GM12878 (cell line): ENCODE data around the gene GPBP1L1. TPM values are rescaled to one million over a fixed set of nuclear protein-coding genes. Genes with fewer than 3 reads are reported as not detected.
A peak's percentile ranks its signal among the peaks of the same experiment; 100 is the strongest.

Experiments used
- BHLHE40 ChIP-seq, 2 experiments: fragments of 450-650 bp in 1 of 2; IDR thresholded peaks; 2 replicates each; pipeline ENCODE4 v1.6.1; 2011 to 2017; ENCODE audit warnings: low read depth in 2 of 2, borderline replicate concordance in 1 of 2, improper control_type of control experiment in 1 of 2, low read length in 1 of 2, mild to moderate bottlenecking in 1 of 2
- CTCF ChIP-seq, 3 experiments: IDR thresholded peaks in 2 of 3; conservative IDR thresholded peaks in 1 of 3; 2 replicates each; pipeline ENCODE4 v1.5.1; 2011; ENCODE audit warnings: low read depth in 3 of 3, low read length in 3 of 3, mild to moderate bottlenecking in 3 of 3, control low read depth in 2 of 3, moderate library complexity in 2 of 3, inconsistent platforms in 1 of 3, mixed read lengths in 1 of 3; ENCODE audit not compliant: control insufficient read depth in 2 of 3, insufficient read depth in 1 of 3; ENCODE audit errors: extremely low read depth in 1 of 3
- IKZF1 ChIP-seq: fragments of 450-650 bp; conservative IDR thresholded peaks from 2 replicates; pipeline ENCODE4 v1.6.1; 2017; ENCODE audit warnings: antibody characterized with exemption, mild to moderate bottlenecking
- NFYB ChIP-seq: IDR thresholded peaks from 2 replicates; pipeline ENCODE4 v1.6.1; 2011; ENCODE audit warnings: low read depth, mild to moderate bottlenecking, low read length, improper control_type of control experiment, moderate library complexity; ENCODE audit not compliant: insufficient read depth
- NR2F1 ChIP-seq: fragments of 450-650 bp; conservative IDR thresholded peaks from 2 replicates; pipeline ENCODE4 v1.6.1; 2017; ENCODE audit warnings: mild to moderate bottlenecking
- RELA ChIP-seq: fragments of 450-650 bp; IDR thresholded peaks from 2 replicates; pipeline ENCODE4 v1.8.0; 2014; ENCODE audit warnings: borderline replicate concordance; ENCODE audit not compliant: partially characterized antibody
- RFX5 ChIP-seq: IDR thresholded peaks from 2 replicates; pipeline ENCODE4 v1.6.1; 2011; ENCODE audit warnings: low read depth, low read length, improper control_type of control experiment
- SIN3A ChIP-seq: IDR thresholded peaks from 2 replicates; pipeline ENCODE4 v1.6.1; 2012; ENCODE audit warnings: low read depth, low read length, improper control_type of control experiment
- SMAD5 ChIP-seq: IDR thresholded peaks from 2 replicates; pipeline ENCODE4 v1.6.1; 2016; ENCODE audit warnings: antibody characterized with exemption, low read depth
- TCF3 ChIP-seq: IDR thresholded peaks from 2 replicates; pipeline ENCODE4 v1.6.1; 2012; ENCODE audit warnings: low read depth, mild to moderate bottlenecking, low read length, borderline replicate concordance; ENCODE audit not compliant: insufficient read depth
- ZNF384 ChIP-seq: IDR thresholded peaks from 2 replicates; pipeline ENCODE4 v1.6.1; 2012; ENCODE audit warnings: low read depth, mild to moderate bottlenecking, low read length, improper control_type of control experiment, borderline replicate concordance
- polyA plus RNA-seq, 11 experiments: library from polyadenylated mRNA; depleted of rRNA in 4 of 11; unstranded in 6 of 11; stranded (reverse) in 5 of 11; fragments of >200 nt; fragmentation: Nextera tagmentation in 4 of 11; fragmentation: Illumina TruSeq in 1 of 11; extraction: Ambion mirVana in 4 of 11; extraction: Trizol in 1 of 11; gene quantifications; 1 replicate in 1 of 11; 2 replicates in 10 of 11; pipeline versions ENCODE4 v1.2.1 to v1.2.3, GENCODE V29; 2011 to 2016; ENCODE audit warnings: inconsistent platforms in 2 of 11, missing spikeins in 2 of 11, low read depth in 1 of 11
- total RNA-seq, 4 experiments: library from RNA; depleted of rRNA in 3 of 4; stranded (reverse); fragments of >200 nt in 3 of 4; fragmentation: Illumina TruSeq in 1 of 4; extraction: Trizol in 1 of 4; gene quantifications; 2 replicates each; pipeline versions ENCODE4 v1.2.1 to v1.2.3, GENCODE V29; 2013 to 2021
- TF ChIP-seq, protein P1 (sequence below): fragments of 450-650 bp; IDR thresholded peaks from 2 replicates; pipeline ENCODE4 v1.6.1; 2016; ENCODE audit warnings: mild to moderate bottlenecking, moderate library complexity, borderline replicate concordance
- TF ChIP-seq, protein P2 (sequence below): IDR thresholded peaks from 2 replicates; pipeline ENCODE4 v1.6.1; 2012; ENCODE audit warnings: low read depth, low read length, improper control_type of control experiment

GPBP1L1 gene
- total and polyA plus RNA-seq, 10 of the 15 experiments (the other 5 are each of a cell fraction or from before 2014, with no cell fraction given), result 37.3 to 91.6 (median 81.2) TPM

DNA sequence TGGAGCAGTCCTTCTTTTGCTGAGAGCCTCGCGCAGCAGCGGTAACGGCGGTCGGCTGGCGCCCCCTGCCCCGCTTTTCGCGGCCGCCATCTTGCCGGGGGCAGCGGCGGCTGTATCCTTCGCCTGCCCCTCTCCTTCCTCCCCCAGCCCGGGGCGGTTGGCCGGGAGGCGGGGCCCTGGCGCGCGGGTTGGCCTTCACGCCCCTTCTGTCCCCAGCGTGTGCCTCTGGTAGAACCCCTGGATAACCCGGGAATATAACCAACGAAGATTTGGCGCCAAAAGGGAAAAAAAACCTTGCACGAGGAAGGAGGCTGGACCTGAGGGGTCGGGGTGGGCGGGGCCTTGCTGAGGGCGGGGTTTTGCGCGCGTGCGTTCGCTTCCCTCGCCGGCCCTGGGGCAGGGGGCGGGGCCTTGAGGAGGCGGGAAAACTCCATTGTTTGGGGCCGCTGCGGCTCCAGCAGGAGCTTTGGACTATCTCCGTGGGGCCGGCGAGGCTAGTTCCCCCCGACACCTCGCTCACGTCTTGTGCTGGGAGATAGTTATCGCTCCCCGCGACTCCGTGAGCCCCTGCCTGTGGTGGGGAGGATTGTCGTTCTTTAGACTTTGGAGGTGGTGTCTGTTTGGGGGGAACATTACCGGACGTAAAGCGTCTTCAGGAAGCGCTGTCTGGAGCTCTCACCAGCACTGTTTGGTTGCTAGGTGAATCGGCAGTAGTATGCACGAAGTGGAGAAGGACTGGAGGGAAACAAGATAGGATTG is 101.8 kb downstream of the GPBP1L1 start (continued):
- TF ChIP-seq CTCF (IDR thresholded peaks at IDR 0.05 in 2 of 3, conservative IDR thresholded peaks at IDR 0.05 in 1 of 3; ENCODE audit: control insufficient read depth in 2 of 3, extremely low read depth in 1 of 3, insufficient read depth in 1 of 3, low read depth in 3 of 3, low read length in 3 of 3) (0 out of 6 replicates have a peak, but pooled peaks of 1 of the 3 experiments have one; percentile 12), ZNF384 (peak; percentile 50; the same call in 1 of the 2 replicates), RFX5 (0 out of 2 replicates have a peak, but pooled peaks have one; percentile 37), TCF3 (0 out of 2 replicates have a peak, but pooled peaks have one; percentile 1), BHLHE40 (IDR thresholded peaks at IDR 0.05; ENCODE audit: borderline replicate concordance in 1 of 2, low read depth in 2 of 2, low read length in 1 of 2) (peak; percentile 11 to 50; a peak in 3 of 4 replicates), NR2F1 (no peak; the same call in 1 of the 2 replicates), IKZF1 (peak; percentile 8; the same call in 1 of the 2 replicates), SIN3A (0 out of 2 replicates have a peak, but pooled peaks have one; percentile 0), SMAD5 (no peak), NFYB (no peak), RELA (peak; percentile 39)
- TF ChIP-seq, protein P1, sequence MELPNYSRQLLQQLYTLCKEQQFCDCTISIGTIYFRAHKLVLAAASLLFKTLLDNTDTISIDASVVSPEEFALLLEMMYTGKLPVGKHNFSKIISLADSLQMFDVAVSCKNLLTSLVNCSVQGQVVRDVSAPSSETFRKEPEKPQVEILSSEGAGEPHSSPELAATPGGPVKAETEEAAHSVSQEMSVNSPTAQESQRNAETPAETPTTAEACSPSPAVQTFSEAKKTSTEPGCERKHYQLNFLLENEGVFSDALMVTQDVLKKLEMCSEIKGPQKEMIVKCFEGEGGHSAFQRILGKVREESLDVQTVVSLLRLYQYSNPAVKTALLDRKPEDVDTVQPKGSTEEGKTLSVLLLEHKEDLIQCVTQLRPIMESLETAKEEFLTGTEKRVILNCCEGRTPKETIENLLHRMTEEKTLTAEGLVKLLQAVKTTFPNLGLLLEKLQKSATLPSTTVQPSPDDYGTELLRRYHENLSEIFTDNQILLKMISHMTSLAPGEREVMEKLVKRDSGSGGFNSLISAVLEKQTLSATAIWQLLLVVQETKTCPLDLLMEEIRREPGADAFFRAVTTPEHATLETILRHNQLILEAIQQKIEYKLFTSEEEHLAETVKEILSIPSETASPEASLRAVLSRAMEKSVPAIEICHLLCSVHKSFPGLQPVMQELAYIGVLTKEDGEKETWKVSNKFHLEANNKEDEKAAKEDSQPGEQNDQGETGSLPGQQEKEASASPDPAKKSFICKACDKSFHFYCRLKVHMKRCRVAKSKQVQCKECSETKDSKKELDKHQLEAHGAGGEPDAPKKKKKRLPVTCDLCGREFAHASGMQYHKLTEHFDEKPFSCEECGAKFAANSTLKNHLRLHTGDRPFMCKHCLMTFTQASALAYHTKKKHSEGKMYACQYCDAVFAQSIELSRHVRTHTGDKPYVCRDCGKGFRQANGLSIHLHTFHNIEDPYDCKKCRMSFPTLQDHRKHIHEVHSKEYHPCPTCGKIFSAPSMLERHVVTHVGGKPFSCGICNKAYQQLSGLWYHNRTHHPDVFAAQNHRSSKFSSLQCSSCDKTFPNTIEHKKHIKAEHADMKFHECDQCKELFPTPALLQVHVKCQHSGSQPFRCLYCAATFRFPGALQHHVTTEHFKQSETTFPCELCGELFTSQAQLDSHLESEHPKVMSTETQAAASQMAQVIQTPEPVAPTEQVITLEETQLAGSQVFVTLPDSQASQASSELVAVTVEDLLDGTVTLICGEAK, result no peak
- TF ChIP-seq, protein P2, sequence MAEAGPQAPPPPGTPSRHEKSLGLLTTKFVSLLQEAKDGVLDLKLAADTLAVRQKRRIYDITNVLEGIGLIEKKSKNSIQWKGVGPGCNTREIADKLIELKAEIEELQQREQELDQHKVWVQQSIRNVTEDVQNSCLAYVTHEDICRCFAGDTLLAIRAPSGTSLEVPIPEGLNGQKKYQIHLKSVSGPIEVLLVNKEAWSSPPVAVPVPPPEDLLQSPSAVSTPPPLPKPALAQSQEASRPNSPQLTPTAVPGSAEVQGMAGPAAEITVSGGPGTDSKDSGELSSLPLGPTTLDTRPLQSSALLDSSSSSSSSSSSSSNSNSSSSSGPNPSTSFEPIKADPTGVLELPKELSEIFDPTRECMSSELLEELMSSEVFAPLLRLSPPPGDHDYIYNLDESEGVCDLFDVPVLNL, result peak; percentile 84
- TF ChIP-seq, all 136 proteins: peak for 18
